Measurements from ENCODE around the gene ZFPM1.

The ZFPM1 gene

GRCh38 chr16:88495268-88495772 lies 42.2 kb downstream of the ZFPM1 start:
- no peak for DNase-seq

- DNase-seq = no peak
These were observed 44.7 kb downstream of the ZFPM1 start for GRCh38 chr16:88497561-88498462.

GRCh38 chr16:88498576-88499208 lies 45.6 kb downstream of the ZFPM1 start:
- no peak for DNase-seq

- DNase-seq = no peak
These were observed 46.2 kb downstream of the ZFPM1 start for GRCh38 chr16:88499292-88499691.

GRCh38 chr16:88499836-88500251 lies 46.8 kb downstream of the ZFPM1 start:
- no peak for DNase-seq

GRCh38 chr16:88500255-88500661 lies 47.2 kb downstream of the ZFPM1 start:
- DNase-seq = no peak

- no peak for DNase-seq
These were observed 49.3 kb downstream of the ZFPM1 start for GRCh38 chr16:88502371-88502770.

- DNase-seq = no peak
These were observed 49.7 kb downstream of the ZFPM1 start for GRCh38 chr16:88502776-88503280.

- DNase-seq = no peak
These were observed 50.3 kb downstream of the ZFPM1 start for GRCh38 chr16:88503374-88503770.

- no peak for DNase-seq
These were observed 50.9 kb downstream of the ZFPM1 start for GRCh38 chr16:88503771-88504488.

- no peak for DNase-seq
These were observed 51.7 kb downstream of the ZFPM1 start for GRCh38 chr16:88504489-88505404.

- peak in 2 of 58 donors; percentile 47 to 58 for DNase-seq
These were observed 52.5 kb downstream of the ZFPM1 start for GRCh38 chr16:88505405-88506082.

- DNase-seq = no peak
These were observed 53.6 kb downstream of the ZFPM1 start for GRCh38 chr16:88506723-88507122.

- DNase-seq = no peak
These were observed 54.2 kb downstream of the ZFPM1 start for GRCh38 chr16:88507231-88507743.

GRCh38 chr16:88508376-88508867 lies 55.3 kb downstream of the ZFPM1 start:
- no peak for DNase-seq

GRCh38 chr16:88508868-88509748 lies 56.0 kb downstream of the ZFPM1 start:
- no peak for DNase-seq

GRCh38 chr16:88509749-88510069 lies 56.6 kb downstream of the ZFPM1 start:
- DNase-seq = no peak

Data from anterior cingulate cortex (tissue), 58 donors.